Stimulated activated naive CD8-positive, alpha-beta T cell treated with anti-CD3 and anti-CD28 coated beads, Interleukin-15, Interleukin-2, amounts not matched to agents 100 ng/mL and 50 ng/mL, for 24 hours (primary cell): ENCODE measurements around the gene MLLT6.
A peak's percentile ranks its signal among the peaks of the same experiment; 100 is the strongest.

Experiments used
- H3K27ac Mint-ChIP-seq: one replicate; pipeline ENCODE4 v1.8.0; 2021; ENCODE audit warnings: mild to moderate bottlenecking, mixed read lengths
- H3K27me3 Mint-ChIP-seq: one replicate; pipeline ENCODE4 v1.8.0; 2021; ENCODE audit warnings: mixed read lengths
- H3K36me3 Mint-ChIP-seq: one replicate; pipeline ENCODE4 v1.8.0; 2021; ENCODE audit warnings: low read depth, mixed read lengths
- H3K4me1 Mint-ChIP-seq: one replicate; pipeline ENCODE4 v1.8.0; 2021; ENCODE audit warnings: low read depth, mixed read lengths
- H3K4me3 Mint-ChIP-seq: one replicate; pipeline ENCODE4 v1.8.0; 2021; ENCODE audit warnings: mild to moderate bottlenecking, mixed read lengths
- H3K9me3 Mint-ChIP-seq: one replicate; pipeline ENCODE4 v1.8.0; 2021; ENCODE audit warnings: mixed read lengths

The MLLT6 gene

DNA sequence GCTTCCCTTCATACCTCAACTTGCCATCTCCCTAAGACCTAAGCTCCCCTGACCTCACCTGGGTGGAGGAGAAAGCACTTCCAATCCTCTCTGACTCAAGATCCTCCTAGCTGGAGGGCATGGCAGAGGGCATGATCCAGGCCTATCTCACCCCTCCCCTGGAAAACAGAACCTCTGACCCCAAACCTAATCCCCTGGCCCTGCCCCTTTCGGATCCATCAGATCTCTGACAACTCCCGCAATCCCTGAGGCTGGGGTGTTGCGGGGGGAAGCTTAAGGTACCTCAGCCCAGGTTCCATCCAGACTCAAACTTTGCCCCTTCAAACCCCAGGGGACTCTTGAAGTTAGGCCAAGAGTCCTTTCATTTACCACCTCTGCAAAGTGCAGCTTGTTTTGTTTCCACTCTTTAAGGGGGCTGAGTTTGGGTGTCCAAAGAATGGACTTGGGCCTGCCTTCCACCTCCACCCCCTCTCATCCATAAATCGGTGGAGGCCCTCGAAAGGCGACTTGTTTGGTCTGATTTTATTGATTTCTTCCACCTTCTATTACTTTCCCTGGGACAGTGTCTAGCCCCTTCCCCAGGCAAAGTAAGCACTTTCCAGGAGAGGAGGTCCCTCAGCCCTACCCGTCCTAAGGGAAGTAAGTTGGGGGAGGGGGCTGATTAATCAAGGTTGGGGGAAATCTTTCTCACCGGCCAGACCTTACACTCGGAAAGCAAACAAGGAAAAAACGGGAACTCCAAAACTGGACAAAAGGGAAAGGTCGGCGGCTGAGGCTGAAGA, 32.9 kb upstream of the MLLT6 start:
- H3K27me3 Mint-ChIP-seq, result peaks cover 45% of the 10 kb centered on the region
- H3K27ac Mint-ChIP-seq, result peak overlapping the region; percentile 55
- peaks cover 6% of the 10 kb centered on the region for H3K36me3 Mint-ChIP-seq
- H3K4me3 Mint-ChIP-seq, result peak overlapping the region; percentile 81
- no peaks in the 10 kb centered on the region for H3K9me3 Mint-ChIP-seq
- H3K4me1 Mint-ChIP-seq, result peaks cover 47% of the 10 kb centered on the region

DNA sequence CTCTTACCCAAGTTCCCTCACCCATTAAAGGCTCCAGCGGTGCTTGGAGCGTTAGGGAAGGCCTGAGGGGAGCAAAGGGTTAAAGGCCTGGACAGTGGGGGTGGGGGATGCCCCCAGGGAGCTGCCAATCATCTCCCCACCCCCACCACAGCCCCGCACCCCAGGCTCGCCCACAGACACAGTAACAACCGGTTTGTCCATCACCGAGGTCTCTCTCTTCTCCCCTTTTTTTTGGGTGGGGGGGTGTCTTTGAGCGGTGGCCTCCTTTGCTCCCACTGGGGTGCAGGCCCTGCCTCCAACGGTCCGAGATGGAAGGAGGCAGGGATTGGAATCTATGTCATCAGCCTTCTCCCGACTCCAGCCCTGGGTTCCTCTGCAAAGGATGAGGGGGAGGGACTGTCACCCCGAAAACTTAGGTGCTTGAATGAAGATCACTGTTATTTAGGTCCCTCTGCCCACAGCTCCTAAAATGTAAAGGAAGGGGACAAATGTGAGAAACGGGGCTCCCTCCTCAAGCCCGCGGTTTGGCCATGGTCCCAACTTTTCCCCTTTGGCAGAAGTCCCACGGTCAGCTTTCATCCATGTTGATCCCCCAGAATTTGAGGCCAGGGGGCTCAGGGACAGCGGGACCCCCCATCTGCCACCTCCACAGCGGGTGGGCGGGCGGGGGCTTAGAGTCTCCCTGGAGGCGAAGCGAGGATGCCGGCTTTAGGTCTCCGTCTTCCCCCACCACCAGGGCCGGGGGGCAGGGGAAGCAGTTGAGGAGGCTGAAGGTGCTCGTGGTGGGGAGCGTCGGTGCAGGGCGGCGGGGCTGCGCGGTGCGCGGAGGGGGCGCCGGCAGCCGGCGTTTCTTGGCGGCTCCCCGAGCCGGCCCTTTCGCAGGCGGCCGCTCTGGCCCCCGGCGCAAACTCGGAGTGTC, 32.0 kb upstream of the MLLT6 start:
- Mint-ChIP-seq H3K27me3 (peaks cover 36% of the 10 kb centered on the region), H3K4me1 (peaks cover 51% of the 10 kb centered on the region), H3K36me3 (peaks cover 6% of the 10 kb centered on the region), H3K9me3 (no peaks in the 10 kb centered on the region), H3K27ac (no peak overlapping the region), H3K4me3 (peak overlapping the region; percentile 81)

DNA sequence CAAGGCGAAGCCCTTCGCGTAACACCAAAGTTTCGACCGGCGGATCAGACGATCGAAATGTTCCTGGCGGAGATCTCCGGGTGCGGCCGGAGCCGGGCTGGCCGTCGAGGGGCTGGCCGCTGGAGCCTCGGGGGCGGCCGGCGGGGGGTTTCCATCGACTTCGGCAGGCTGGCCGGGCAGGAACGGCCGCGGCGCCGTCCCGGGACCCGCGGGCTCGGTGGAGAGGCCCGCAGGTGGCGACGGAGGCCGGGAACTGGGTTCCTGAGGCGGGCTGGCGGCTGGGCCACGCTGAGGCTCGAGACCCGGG, 31.4 kb upstream of the MLLT6 start:
- H3K36me3 Mint-ChIP-seq, result peaks cover 6% of the 10 kb centered on the region
- peaks cover 55% of the 10 kb centered on the region for H3K4me1 Mint-ChIP-seq
- no peak overlapping the region for H3K27ac Mint-ChIP-seq
- H3K4me3 Mint-ChIP-seq, result peak overlapping the region; percentile 81
- peaks cover 30% of the 10 kb centered on the region for H3K27me3 Mint-ChIP-seq
- H3K9me3 Mint-ChIP-seq, result no peaks in the 10 kb centered on the region

DNA sequence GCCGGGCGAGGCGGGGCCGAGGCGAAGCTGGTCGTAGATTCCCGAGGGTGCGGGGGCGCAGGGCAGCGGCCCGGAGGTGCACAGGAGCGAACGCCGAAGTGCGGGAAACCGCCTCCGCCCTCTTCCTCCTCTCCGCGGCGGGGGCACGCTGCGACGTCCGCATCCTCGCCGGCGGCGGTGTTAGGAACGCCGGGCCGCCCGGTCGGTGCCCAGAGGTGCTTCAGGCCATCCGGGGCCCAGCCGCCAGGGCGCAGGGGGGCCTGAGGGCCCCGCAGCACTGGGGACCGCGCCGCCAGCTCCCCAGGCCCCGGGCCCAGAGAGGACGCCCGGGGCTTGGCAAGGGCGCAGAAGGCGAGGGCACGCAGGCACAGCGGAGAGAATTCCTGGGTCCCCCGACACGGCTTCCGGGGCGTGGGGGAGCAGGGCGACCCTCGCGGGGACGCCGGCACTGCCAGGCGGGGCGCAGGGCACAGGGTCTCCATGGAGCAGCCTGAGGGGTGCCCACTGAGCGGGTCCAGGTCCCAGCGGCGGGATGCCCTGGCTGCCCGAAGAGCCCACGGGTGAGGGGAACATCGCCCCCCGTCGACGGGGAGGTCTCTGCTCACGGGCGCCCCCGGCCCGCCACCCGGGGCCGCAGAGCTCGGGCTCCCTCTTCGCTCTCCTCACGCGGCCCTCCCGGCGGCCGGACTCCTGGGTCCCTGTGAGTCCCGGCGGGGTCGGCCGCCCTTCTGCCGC, 30.9 kb upstream of the MLLT6 start:
- Mint-ChIP-seq H3K4me1 (peaks cover 55% of the 10 kb centered on the region), H3K4me3 (peak overlapping the region; percentile 63)

DNA sequence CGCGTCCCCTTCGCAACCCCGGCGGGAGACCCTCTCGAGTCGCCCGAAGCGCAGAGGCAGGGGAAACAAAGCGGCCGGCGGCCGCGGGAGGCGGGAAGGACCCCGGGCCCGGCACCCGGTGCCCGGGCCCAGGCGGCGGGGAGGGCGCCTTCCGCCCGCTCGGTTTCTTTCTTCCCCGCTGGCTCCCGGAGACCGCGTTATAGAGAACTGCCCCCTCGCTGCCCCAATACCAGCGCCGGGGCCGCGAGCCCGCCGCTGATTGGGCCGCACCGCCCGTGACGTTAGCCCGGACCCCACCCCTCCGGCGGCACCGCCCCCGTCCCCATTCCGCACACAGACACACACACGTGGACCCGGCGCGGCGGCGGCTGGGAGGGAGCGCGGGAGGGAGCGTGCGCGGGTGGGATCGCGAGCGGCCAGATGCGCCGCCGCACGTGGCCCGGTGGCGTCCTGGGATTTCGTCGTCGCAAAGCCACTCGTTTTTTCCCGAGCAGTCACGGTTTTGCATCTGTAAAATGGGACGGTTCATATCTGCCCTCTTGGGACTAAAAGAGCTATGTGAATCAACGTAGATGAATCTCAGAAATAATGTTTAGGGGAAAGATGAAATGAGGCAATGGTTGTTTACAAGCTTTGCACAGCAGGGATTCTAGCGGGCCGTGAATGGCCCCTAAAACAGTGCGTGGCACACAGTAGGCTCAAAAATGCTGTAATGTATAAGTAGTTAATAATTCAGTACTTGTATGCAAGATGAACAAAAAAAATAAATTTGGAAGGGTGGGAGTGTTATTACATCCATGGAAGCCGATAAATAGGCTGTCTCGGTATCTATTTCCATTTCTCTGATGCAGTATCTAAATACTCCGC, 30.1 kb upstream of the MLLT6 start, which contains the start of gene EPOP:
TSS of gene EPOP (minus strand) at position 209 of the 867 bp plus-strand sequence. CDS start 462 bp downstream, outside the sequence.
- peak within 1 kb of the TSS; percentile 94 for H3K27ac Mint-ChIP-seq
- peaks cover 16% of the 10 kb centered on the region for H3K27me3 Mint-ChIP-seq
- H3K9me3 Mint-ChIP-seq, result no peaks in the 10 kb centered on the region
- H3K4me3 Mint-ChIP-seq, result peak within 1 kb of the TSS; percentile 63
- peaks cover 55% of the 10 kb centered on the region for H3K4me1 Mint-ChIP-seq
- peaks cover 6% of the 10 kb centered on the region for H3K36me3 Mint-ChIP-seq

More for the DNA sequence above, 30.9 kb upstream of the MLLT6 start:
- peaks cover 24% of the 10 kb centered on the region for H3K27me3 Mint-ChIP-seq
- peaks cover 6% of the 10 kb centered on the region for H3K36me3 Mint-ChIP-seq
- no peaks in the 10 kb centered on the region for H3K9me3 Mint-ChIP-seq
- H3K27ac Mint-ChIP-seq, result no peak overlapping the region

DNA sequence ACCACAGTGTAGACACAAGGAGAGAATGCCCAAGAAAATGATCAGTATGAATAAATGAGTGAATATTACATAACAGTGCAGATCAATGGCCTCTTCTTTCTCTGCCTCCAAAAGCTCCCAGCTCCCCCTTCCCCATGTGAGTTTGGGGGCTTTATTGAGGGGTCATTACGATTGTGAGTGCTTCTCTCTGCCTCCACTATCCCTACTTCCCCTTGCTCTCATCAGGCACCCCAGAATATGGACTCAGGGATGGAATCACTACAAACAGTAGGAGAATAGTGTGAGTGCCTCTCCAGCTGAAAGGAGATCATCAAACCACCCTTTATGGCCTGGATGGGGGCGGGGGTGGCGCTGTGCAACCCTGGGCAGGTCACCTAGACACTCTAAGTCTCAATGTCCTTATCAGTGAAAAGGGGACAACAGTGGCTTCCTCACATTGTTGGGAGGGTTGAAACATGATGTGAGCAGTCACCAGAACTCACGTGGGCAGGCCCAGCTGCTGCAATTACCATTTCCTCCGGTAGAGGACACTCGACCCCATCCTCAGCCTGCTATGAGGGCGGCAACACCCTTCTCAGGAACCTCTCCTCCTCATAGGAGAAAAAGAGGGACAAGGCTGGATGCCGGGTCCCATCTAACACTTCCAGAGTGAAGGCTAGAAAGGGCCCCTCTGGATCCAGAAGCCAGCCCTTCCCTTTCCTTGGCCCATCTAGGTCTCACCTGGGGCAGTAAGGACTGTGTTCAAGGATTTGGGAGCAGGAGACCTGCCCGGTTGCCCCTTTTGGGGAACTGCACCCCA, 28.2 kb upstream of the MLLT6 start:
- Mint-ChIP-seq H3K27me3 (peaks cover 1% of the 10 kb centered on the region), H3K4me3 (no peak overlapping the region), H3K36me3 (peaks cover 2% of the 10 kb centered on the region), H3K9me3 (no peaks in the 10 kb centered on the region), H3K27ac (peak overlapping the region; percentile 94), H3K4me1 (peaks cover 43% of the 10 kb centered on the region)

DNA sequence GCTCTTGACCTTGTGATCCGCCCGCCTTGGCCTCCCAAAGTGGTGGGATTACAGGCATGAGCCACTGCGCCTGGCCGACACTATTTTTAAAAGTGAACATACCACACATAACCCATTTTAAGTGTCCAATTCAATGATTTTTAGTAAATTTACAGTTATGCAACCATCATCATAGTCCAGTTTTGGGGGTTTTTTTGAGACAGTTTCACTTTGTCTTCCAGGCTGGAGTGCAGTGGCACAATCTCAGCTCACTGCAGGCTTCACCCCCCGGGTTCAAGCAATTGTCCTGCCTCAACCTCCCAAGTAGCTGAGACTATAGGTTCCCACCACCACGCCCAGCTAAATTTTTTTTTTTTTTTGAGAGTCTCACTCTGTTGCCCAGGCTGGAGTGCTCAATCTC, 27.3 kb upstream of the MLLT6 start:
- H3K4me1 Mint-ChIP-seq, result peaks cover 34% of the 10 kb centered on the region
- no peaks in the 10 kb centered on the region for H3K9me3 Mint-ChIP-seq

DNA sequence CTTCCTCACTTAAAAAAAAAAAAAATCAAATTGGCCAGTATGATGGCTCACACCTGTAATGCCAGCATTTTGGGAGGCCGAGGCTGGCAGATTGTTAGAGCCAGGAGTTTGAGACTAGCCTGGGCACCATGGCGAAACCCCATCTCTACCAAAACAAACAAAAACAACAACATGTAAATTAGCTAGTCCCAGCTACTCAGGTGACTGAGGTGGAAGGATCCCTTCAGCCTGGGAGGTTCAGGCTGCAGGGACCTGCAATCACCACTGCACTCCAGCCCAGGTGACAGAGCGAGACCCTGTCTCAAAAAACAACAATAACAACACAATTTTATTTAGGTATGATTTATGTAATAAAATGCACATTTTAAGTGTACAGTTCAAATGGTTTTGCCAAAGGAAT, 24.0 kb upstream of the MLLT6 start:
- Mint-ChIP-seq H3K36me3 (no peaks in the 10 kb centered on the region), H3K9me3 (no peaks in the 10 kb centered on the region), H3K4me3 (no peak overlapping the region), H3K27me3 (peaks cover 4% of the 10 kb centered on the region), H3K4me1 (peaks cover 18% of the 10 kb centered on the region), H3K27ac (no peak overlapping the region)

More for the DNA sequence above, 27.3 kb upstream of the MLLT6 start:
- Mint-ChIP-seq H3K36me3 (no peaks in the 10 kb centered on the region), H3K27me3 (no peaks in the 10 kb centered on the region), H3K27ac (no peak overlapping the region), H3K4me3 (no peak overlapping the region)

DNA sequence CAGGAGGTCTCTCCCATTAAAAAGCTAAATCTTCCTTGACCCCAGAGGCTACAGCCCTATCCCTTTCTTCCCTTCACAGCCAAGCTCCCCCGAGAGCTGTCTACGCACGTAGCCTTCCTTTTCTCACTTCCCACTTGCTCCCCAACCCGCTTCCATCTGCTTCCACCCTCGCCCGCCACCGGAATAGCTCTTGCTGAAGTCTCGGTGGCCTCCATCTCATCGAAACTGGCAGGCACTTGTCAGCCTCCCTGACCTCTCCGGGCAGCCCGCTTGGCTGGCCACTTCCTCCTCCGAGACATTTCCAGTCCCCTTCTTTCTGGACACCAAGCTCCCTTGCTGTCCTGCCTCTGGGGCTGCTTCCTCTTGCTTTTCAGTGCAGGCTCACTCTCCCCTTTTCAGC, 19.6 kb upstream of the MLLT6 start:
- H3K4me3 Mint-ChIP-seq, result no peak overlapping the region
- H3K36me3 Mint-ChIP-seq, result no peaks in the 10 kb centered on the region
- no peaks in the 10 kb centered on the region for H3K9me3 Mint-ChIP-seq
- H3K27me3 Mint-ChIP-seq, result peaks cover 5% of the 10 kb centered on the region
- H3K27ac Mint-ChIP-seq, result no peak overlapping the region
- peaks cover 5% of the 10 kb centered on the region for H3K4me1 Mint-ChIP-seq

DNA sequence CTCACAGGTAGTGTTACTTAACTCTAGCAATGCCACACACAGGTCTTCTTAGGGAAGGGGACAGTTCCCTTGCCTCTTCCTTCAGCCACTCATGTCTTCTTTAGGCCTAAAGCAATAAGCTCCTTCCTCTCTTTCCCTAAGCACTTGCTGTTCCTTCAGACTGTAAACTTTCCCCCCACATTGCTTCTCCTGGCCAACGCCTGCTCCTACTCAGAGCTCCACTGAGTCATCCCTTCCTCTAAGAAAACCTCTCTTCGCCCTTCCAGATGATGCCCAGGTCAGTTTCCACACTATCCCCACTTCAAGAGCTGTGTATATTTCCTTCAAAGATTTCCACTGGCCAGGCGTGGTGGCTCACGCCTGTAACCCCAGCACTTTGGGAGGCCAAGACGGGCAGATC, 17.8 kb upstream of the MLLT6 start:
- no peaks in the 10 kb centered on the region for H3K9me3 Mint-ChIP-seq
- no peaks in the 10 kb centered on the region for H3K36me3 Mint-ChIP-seq
- H3K4me3 Mint-ChIP-seq, result no peak overlapping the region
- peaks cover 5% of the 10 kb centered on the region for H3K27me3 Mint-ChIP-seq
- peaks cover 5% of the 10 kb centered on the region for H3K4me1 Mint-ChIP-seq
- H3K27ac Mint-ChIP-seq, result no peak overlapping the region

DNA sequence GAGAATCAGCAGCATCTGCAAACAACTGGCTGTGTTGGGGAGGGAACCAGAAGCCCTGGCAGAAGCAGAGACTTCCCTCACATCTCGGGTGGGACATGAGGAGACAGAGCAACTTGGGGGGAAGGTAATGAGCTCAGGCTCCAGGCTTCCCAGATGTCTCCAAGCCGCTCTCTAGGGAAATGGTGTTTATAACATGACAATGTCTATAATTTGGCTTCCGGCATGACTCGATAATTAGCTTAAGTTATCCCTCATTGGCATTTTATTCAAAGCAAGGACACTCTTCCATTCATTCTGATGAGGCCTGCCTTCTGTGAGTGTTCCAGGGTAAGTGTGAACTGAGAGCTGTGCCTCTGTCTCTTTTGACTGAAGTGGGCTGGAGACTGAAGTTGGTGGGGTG, 14.7 kb upstream of the MLLT6 start:
- Mint-ChIP-seq H3K27ac (no peak overlapping the region), H3K27me3 (peaks cover 5% of the 10 kb centered on the region)

DNA sequence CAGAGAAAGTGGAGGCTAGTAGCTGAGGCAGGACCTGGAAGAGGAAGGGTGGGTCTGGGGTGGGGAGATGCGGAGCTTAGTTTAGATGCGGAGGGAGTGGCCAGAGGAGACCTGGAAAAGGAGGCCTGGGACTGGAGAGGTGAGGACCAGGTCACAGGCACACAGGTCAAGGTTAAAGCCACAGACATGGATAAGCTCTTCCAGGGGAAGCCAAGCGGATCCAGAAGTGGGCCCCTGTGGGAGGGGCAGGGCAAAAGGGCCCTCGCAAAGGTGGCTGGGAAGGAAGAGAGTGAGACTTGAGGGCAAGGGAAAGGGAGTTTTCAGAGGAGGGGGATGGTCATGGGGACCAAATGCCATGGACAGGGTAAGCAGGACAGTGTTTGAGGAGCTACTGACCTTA, 13.9 kb upstream of the MLLT6 start:
- H3K27me3 Mint-ChIP-seq, result peaks cover under 1% of the 10 kb centered on the region
- H3K27ac Mint-ChIP-seq, result no peak overlapping the region
- H3K4me3 Mint-ChIP-seq, result no peak overlapping the region
- H3K36me3 Mint-ChIP-seq, result no peaks in the 10 kb centered on the region
- no peaks in the 10 kb centered on the region for H3K9me3 Mint-ChIP-seq
- H3K4me1 Mint-ChIP-seq, result peaks cover 12% of the 10 kb centered on the region

More for the DNA sequence above, 14.7 kb upstream of the MLLT6 start:
- H3K36me3 Mint-ChIP-seq, result no peaks in the 10 kb centered on the region
- no peak overlapping the region for H3K4me3 Mint-ChIP-seq
- peaks cover 5% of the 10 kb centered on the region for H3K4me1 Mint-ChIP-seq
- H3K9me3 Mint-ChIP-seq, result no peaks in the 10 kb centered on the region

DNA sequence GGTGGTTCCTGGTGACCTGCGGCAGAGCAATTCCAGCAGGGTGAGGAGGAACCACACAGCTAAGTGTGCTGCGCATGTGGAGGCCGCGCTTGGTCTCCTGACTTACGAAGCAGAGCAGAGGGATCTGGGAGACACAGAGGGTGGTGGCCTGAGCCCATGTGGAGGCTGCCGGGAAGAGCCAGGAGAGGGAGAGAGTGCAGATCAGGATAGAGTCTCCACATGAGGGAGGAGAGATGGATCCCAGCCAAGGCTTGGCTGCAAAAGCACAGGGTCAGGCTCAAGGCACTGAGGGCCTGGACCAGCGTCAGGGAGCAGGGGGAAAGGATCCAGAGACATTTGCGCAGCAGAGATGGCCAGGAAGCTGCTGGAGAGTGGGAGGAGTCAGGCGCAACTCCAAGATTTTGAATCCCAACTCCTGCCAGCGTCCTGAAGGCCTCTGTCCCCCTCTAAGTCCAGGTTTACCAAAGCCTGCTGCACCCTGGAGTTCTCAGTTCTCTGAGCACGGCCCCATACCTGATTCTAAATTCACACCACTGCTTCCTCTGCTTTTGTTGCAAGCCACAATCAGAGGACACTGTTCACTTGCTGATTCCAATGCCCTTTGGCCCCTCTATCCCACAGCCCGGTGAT, 11.3 kb upstream of the MLLT6 start:
- Mint-ChIP-seq H3K36me3 (no peaks in the 10 kb centered on the region), H3K4me1 (peaks cover 26% of the 10 kb centered on the region), H3K27ac (no peak overlapping the region), H3K4me3 (no peak overlapping the region), H3K9me3 (no peaks in the 10 kb centered on the region), H3K27me3 (no peaks in the 10 kb centered on the region)
